T-helper 17 cell (primary cell): Measurements from ENCODE around the gene ITGB8. TPM values are rescaled to one million over a fixed set of nuclear protein-coding genes. Genes with fewer than 3 reads are reported as not detected.
A peak's percentile ranks its signal among the peaks of the same experiment; 100 is the strongest.

Experiments used
- ATAC-seq: fragments of 150-1000 bp; cut with Tn5 transposase; 2 replicates; pipeline ENCODE4 v1.10.0; 2021; ENCODE audit warnings: mild to moderate bottlenecking, moderate library complexity
- DNase-seq, 3 donors: peaks; one replicate each; pipeline versions ENCODE4 v3.0.0 to v3.0.0-alpha.2; 2020 to 2021
- H3K9me3 ChIP-seq: one replicate; pipeline ENCODE4 v1.7.0; 2013; ENCODE audit warnings: low read length, mild to moderate bottlenecking; ENCODE audit not compliant: control insufficient read depth, poor library complexity, severe bottlenecking
- H3K27ac Mint-ChIP-seq: one replicate; pipeline ENCODE4 v1.8.0; 2022; ENCODE audit warnings: mild to moderate bottlenecking, moderate library complexity, mixed read lengths
- H3K27me3 Mint-ChIP-seq: one replicate; pipeline ENCODE4 v1.8.0; 2022; ENCODE audit warnings: mixed read lengths
- H3K36me3 Mint-ChIP-seq: one replicate; pipeline ENCODE4 v1.8.0; 2022; ENCODE audit warnings: low read depth, mixed read lengths
- H3K4me1 Mint-ChIP-seq: one replicate; pipeline ENCODE4 v1.8.0; 2022; ENCODE audit warnings: mild to moderate bottlenecking, mixed read lengths
- H3K4me3 Mint-ChIP-seq: one replicate; pipeline ENCODE4 v1.8.0; 2022; ENCODE audit warnings: mild to moderate bottlenecking, moderate library complexity, mixed read lengths
- total RNA-seq, 4 donors: library from RNA in 2 of 4; stranded (reverse) in 2 of 4; gene quantifications; one replicate each; pipeline ENCODE4 v1.2.3 and lab custom pipeline; 2022 to 2026

The ITGB8 gene
- total RNA-seq, 2 donors from 2014 or later, result 0.23 to 0.37 TPM

DNA sequence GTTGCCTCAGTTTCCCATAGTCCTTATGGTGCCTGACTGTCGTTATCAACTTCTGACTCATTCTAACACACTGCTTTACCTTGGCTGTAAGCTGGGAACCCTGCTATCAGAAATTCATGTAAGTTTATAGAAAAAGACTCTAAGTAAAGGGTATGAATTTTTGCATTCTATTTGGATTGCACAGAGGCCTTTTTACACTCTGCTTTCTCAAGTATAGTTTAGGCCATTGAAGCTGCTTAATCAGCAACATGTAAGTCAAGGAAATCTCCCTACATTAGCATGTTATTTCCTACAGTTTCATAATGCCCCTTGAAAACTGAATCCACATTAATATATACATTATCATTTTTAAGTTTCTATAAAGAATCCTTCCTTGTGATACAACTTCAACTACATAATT, 17.1 kb upstream of the ITGB8 start:
- no peak for ATAC-seq
- no peaks in the 10 kb centered on the region for H3K36me3 Mint-ChIP-seq

DNA sequence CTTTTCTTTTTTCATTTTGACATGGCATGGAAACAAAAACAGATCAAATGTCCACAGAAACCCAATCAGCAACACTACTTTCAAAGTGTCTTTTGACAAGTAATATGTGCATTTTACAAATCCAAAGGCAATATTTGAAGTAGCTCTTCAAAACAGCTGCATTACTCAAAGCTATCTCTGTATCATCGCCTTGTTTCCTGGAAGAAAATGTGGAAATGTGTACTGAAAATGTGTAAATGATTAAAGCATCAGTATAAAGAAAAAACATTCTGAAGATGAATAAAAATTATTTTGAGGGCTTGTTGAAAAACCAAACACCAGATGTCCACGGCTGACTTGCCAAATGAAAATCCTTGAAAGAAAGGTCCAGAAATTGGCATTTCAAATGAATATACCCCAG, 16.5 kb upstream of the ITGB8 start:
- ATAC-seq, result no peak
- no peaks in the 10 kb centered on the region for H3K9me3 ChIP-seq
- no peaks in the 10 kb centered on the region for H3K27me3 Mint-ChIP-seq
- no peak overlapping the region for H3K27ac Mint-ChIP-seq
- H3K4me3 Mint-ChIP-seq, result no peak overlapping the region
- no peaks in the 10 kb centered on the region for H3K36me3 Mint-ChIP-seq
- DNase-seq, result no peak
- H3K4me1 Mint-ChIP-seq, result peaks cover 2% of the 10 kb centered on the region

More for the DNA sequence above, 17.1 kb upstream of the ITGB8 start:
- no peak for DNase-seq
- H3K9me3 ChIP-seq, result no peaks in the 10 kb centered on the region
- Mint-ChIP-seq H3K27ac (no peak overlapping the region), H3K4me3 (no peak overlapping the region), H3K4me1 (peaks cover 2% of the 10 kb centered on the region), H3K27me3 (no peaks in the 10 kb centered on the region)

DNA sequence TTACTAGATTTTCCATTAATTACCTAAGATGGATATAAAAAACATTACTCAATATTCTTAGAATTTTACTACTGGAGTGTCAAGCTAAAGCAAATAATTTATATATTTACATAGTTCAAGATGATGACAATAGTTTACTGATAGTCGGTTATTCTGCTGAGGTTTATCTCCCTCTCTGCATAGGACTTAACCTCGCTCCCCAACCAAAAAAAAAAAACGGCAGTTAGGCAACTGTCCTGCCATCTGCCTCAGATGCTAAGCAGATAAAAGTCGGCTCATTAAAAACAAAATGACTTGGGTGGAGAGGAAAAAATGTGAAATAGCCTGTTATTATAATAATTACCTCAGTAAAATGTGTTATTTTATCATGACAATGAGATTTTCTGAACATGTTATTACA, 14.0 kb upstream of the ITGB8 start:
- ATAC-seq (no peak), DNase-seq (no peak)
- no peaks in the 10 kb centered on the region for H3K27me3 Mint-ChIP-seq
- no peaks in the 10 kb centered on the region for H3K9me3 ChIP-seq
- H3K4me1 Mint-ChIP-seq, result peaks cover 2% of the 10 kb centered on the region
- no peaks in the 10 kb centered on the region for H3K36me3 Mint-ChIP-seq
- H3K27ac Mint-ChIP-seq, result no peak overlapping the region
- H3K4me3 Mint-ChIP-seq, result no peak overlapping the region

DNA sequence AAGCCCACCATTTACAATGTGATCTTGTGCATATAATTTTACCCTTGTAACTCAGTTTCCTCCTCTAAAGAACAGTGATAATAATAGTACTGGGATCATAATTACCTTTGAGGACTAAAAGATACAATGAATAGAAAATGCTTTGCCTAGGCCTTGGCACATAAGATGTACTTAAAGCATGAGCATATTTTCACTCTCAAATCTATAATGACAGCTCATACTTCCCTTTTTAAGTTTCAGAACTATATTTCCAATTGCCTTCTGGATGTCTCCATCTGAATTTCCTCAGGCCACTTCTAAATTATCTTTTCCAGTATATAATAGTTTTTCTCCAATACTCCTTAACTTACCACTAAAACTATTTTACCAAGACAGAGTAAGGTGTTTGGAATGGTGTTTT, 13.3 kb upstream of the ITGB8 start:
- ATAC-seq, result no peak
- H3K4me3 Mint-ChIP-seq, result no peak overlapping the region
- no peak overlapping the region for H3K27ac Mint-ChIP-seq
- H3K4me1 Mint-ChIP-seq, result peaks cover 2% of the 10 kb centered on the region
- H3K36me3 Mint-ChIP-seq, result no peaks in the 10 kb centered on the region
- no peaks in the 10 kb centered on the region for H3K27me3 Mint-ChIP-seq
- no peak for DNase-seq
- H3K9me3 ChIP-seq, result no peaks in the 10 kb centered on the region

DNA sequence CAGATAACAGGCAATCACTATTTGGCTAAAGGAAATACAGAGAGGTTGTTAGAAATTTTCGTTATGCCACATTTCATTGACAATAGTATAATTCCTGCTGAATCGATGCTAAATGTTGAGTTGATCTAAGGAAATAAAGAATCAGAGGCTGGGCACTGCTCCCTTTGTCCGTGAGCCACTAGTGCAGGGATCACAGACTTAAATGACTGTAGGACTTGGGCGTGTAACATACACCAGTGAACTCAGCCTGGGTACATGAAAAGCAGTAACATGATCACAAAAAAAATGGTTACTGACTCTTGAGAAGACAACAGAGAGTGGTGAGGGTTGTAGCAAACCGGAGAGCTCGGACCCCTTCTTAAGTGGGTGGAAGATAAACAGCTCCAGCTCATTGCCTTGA, 11.8 kb upstream of the ITGB8 start:
- no peaks in the 10 kb centered on the region for H3K4me1 Mint-ChIP-seq
- no peak overlapping the region for H3K27ac Mint-ChIP-seq
- no peak overlapping the region for H3K4me3 Mint-ChIP-seq
- ATAC-seq, result no peak
- no peak for DNase-seq
- H3K27me3 Mint-ChIP-seq, result no peaks in the 10 kb centered on the region
- no peaks in the 10 kb centered on the region for H3K36me3 Mint-ChIP-seq
- H3K9me3 ChIP-seq, result no peaks in the 10 kb centered on the region

DNA sequence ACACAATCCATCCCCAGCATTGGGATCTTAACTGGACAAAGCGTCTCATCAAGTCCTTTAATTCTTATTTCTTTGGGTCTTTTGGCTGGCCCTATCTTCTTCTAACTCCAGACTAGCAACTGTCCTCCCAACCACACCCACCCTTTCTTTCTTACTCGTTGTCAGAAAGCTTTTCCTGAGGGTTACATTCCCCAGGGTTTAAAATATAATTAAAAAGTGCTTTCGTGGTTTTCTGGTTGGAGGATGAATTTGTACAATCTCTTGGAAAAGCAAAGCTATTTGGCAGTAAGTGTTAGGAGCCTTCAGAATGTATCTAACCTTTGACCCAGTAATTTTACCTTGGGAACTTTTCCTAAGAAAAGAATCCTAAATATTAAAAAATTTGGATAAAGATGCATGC, 10.4 kb upstream of the ITGB8 start:
- Mint-ChIP-seq H3K4me1 (no peaks in the 10 kb centered on the region), H3K27ac (no peak overlapping the region), H3K36me3 (no peaks in the 10 kb centered on the region), H3K4me3 (no peak overlapping the region), H3K27me3 (no peaks in the 10 kb centered on the region)
- ATAC-seq, result no peak
- DNase-seq, result no peak
- H3K9me3 ChIP-seq, result no peaks in the 10 kb centered on the region

DNA sequence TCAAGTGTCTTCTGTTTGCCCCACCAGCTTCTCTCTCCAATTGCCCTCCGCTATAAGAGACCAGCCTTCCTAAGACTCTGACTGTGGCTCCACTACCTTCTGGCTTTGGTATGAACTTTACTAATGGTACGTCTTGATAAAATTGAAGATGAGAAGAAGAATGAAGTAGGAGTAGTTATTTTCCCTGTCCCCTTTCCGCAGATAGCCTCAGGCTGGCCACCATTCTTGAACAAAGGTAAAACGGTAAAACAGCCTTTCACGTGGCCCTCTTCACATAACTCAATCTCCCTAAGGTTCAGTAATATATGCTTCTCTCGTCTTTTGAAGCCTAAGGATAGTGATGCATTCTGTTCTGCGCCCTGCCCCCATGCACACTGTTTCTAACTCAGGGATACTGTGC, 9.9 kb upstream of the ITGB8 start:
- Mint-ChIP-seq H3K4me3 (no peak overlapping the region), H3K27ac (no peak overlapping the region), H3K27me3 (no peaks in the 10 kb centered on the region), H3K4me1 (no peaks in the 10 kb centered on the region), H3K36me3 (no peaks in the 10 kb centered on the region)
- DNase-seq (no peak), ATAC-seq (no peak)
- no peaks in the 10 kb centered on the region for H3K9me3 ChIP-seq

DNA sequence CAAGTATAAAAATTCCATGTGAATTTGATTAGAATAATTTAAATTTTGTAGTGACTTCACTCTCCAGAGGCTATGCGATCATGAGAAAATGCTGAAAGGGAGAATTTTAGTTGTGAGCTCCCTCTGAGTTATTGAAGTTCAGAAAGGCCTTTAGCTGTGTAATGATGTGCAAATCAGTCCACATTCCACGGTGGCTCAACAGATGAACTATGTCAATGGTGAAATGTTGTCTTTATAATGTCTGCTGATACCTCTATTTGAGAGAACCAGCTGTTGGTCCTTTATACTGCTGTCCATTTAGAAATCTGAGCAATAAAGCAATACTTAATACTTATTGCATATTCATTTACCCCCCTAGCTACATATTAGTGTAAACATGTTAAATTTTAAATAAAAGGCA, 7.1 kb upstream of the ITGB8 start:
- no peaks in the 10 kb centered on the region for H3K9me3 ChIP-seq
- ATAC-seq (no peak), DNase-seq (no peak)
- H3K27me3 Mint-ChIP-seq, result peaks cover 8% of the 10 kb centered on the region
- no peak overlapping the region for H3K4me3 Mint-ChIP-seq
- no peak overlapping the region for H3K27ac Mint-ChIP-seq
- H3K4me1 Mint-ChIP-seq, result no peaks in the 10 kb centered on the region
- H3K36me3 Mint-ChIP-seq, result no peaks in the 10 kb centered on the region

DNA sequence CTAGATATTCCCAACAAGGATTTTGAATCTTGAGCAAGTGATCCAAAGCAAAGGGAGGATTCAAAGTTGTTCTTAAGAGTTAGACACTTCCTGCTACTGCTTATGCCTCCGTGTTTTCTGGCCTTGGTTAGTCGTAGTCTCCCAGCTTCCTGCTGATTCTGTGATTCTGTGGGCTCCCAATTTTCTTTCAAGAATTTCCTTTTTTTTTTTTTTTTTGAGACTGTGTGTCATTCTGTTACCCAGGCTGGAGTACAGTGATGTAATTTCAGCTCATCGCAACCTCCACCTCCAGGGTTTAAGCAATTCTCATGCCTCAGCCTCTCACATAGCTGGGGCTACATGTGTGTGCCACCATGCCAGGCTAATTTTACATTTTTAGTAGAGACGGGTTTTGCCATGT, 4.4 kb upstream of the ITGB8 start:
- no peak for DNase-seq
- H3K4me1 Mint-ChIP-seq, result peaks cover 11% of the 10 kb centered on the region
- no peaks in the 10 kb centered on the region for H3K36me3 Mint-ChIP-seq
- ATAC-seq, result no peak
- no peak overlapping the region for H3K27ac Mint-ChIP-seq
- H3K9me3 ChIP-seq, result no peaks in the 10 kb centered on the region
- H3K27me3 Mint-ChIP-seq, result peaks cover 23% of the 10 kb centered on the region
- no peak overlapping the region for H3K4me3 Mint-ChIP-seq

DNA sequence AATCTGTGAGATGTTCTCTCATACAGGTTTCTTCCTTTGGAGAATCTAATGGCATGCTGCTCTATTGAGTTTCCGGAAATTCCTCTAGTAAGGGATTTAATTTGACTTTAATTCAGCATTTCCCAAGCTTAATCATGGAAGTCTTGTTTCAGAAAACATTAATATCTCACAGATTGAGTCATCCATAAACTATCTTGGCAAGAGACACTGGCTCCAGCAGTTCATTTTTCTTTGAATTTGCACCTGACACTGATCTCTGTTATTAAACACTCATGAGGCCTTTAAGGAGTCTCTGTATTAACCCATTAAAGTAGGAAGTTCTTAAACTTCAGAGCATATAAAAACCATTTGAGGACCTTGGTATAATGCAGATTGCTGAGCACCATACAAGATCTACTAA, 3.6 kb upstream of the ITGB8 start:
- Mint-ChIP-seq H3K36me3 (no peaks in the 10 kb centered on the region), H3K27ac (no peak overlapping the region), H3K4me3 (no peak overlapping the region), H3K27me3 (peaks cover 28% of the 10 kb centered on the region), H3K4me1 (peaks cover 14% of the 10 kb centered on the region)
- no peak for DNase-seq
- no peak for ATAC-seq
- no peaks in the 10 kb centered on the region for H3K9me3 ChIP-seq

DNA sequence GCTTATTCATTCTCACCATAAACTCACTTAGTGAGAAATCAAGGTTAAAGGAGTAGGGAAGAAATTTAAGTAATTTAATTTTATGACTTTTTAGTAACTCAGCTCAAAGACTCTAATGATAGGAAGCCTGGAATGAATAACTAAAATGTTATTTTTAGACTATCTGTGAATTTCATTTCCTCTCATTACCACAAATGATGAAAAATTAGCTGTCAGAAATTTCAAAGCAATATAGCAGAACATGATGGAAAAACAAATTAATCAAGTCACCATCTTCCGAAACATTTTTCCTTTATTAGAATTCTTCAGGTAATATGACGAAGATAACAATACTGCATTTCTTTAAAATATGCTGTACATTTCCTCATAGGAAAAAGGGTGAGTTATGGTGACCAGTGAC, 2.7 kb upstream of the ITGB8 start:
- DNase-seq (no peak), ATAC-seq (no peak)
- Mint-ChIP-seq H3K4me1 (peaks cover 14% of the 10 kb centered on the region), H3K36me3 (no peaks in the 10 kb centered on the region), H3K27me3 (peaks cover 34% of the 10 kb centered on the region), H3K4me3 (no peak overlapping the region), H3K27ac (no peak overlapping the region)
- H3K9me3 ChIP-seq, result no peaks in the 10 kb centered on the region

DNA sequence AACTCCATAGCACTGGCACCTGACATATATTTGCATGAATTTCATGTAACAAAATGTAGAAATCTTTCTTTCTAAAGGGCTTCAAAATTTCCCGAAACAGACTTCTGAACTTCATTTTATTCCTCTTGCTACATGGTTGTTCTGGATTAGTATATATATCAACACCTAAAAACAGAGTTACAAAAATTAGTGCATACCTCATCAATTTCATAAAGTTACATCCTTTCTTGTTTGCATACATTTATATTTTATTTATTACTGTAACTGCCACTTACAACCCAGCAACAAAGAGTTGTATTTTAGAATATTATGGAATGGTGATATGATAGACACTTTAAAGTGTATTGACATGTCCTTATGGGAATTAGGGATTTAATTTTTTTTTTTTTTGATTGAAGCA, 2.0 kb upstream of the ITGB8 start:
- Mint-ChIP-seq H3K27ac (no peak overlapping the region), H3K4me1 (peaks cover 14% of the 10 kb centered on the region), H3K4me3 (no peak overlapping the region), H3K36me3 (no peaks in the 10 kb centered on the region), H3K27me3 (peaks cover 36% of the 10 kb centered on the region)
- DNase-seq (no peak), ATAC-seq (no peak)
- H3K9me3 ChIP-seq, result no peaks in the 10 kb centered on the region

DNA sequence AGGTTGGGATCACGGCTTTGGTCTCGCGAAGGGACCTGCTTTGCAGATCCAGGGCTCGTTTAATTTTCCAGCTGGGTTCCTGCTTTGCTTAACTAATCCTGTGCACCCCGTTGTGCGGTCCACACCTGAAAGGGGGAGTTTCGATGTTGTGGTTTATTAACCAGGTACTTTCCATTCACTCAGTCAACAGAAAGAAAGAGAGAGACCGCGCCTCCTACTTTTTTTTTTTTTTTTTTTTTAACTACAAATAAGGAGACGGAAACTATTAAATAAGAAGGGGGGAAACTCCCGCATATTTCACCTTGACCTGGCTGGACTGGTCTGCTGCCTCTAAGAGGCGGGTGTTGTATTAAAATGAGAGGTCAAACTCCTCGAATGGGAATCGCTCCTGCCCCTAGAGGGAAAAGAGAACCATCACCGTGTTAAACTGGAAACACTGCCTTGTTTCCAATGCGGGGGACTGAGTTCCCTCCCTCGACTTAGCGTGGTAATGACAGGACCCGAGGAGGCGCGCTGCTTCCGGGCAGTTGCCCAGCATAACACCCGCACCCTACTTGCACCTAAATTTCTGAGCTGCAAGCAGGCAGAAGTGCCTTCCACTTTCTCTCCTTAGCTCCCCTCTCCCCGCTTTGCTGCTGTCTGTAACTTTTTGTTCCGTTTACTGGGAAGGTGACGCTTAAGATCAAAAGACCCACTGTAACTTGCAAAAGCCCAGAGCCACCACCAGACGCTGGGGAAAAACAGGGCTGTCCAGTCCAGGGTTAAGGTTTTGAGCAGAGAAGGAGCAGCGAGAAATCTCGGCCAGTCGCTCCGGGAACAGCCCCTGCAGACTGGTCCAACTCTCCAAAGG, 1.1 kb upstream of the ITGB8 start:
- Mint-ChIP-seq H3K36me3 (no peaks in the 10 kb centered on the region), H3K4me1 (peaks cover 14% of the 10 kb centered on the region), H3K4me3 (peak overlapping the region; percentile 90), H3K27me3 (peaks cover 39% of the 10 kb centered on the region), H3K27ac (peak overlapping the region; percentile 81)
- H3K9me3 ChIP-seq, result no peaks in the 10 kb centered on the region
- DNase-seq, result no peak
- peak; percentile 35 for ATAC-seq
